Hepatic stellate cell (primary cell): Measurements from ENCODE around the gene LHFPL2.
A peak's percentile ranks its signal among the peaks of the same experiment; 100 is the strongest.
"Not testable (repeated sequence)": the region's sequence is repeated elsewhere in the genome, so short reads cannot be mapped to it uniquely, and the experiment has no call there.

Source experiments
- DNase-seq: peaks from one replicate; pipeline ENCODE4 v3.0.0; 2011; ENCODE audit warnings: low spot score

The LHFPL2 gene

DNA sequence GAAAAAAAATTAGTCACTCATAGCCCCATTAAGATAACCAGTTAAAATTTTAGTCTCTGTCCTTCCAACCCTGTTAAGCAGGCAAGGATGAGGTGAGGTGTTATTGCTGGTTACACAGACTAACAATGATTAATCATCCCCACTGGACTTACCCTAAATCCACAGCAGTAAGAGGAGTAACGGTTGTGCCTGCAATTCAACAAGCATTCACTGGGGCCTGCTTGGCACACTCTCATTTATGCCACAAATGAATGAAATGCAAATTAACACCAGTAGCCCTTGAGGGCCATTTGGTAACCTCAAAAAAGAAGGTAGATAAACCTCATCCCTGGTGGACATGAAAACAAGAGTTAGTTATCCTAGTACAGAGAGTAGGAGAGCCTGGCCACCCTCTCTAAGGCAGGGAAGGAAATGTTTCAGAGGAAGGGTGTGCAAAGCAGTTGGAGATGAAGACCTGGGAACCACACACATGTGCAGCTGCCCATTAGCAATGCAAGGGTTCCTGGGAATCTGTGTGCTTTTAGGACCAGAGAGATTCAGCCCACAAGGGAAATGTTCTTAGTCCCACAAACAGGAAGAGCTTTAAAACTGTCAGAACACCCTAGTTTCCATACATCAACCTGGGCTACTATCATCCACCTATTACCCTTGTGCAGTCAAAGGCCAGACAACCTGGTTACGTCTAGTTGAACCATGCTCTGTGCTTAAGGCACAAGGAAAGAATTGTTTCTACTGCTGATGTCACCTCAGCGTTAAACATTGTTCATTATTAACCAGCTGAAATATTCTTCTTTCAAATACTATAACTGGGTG lies 7.7 kb downstream of the LHFPL2 start:
- no peak for DNase-seq

GRCh38 chr5:78639791-78640190 lies 8.8 kb downstream of the LHFPL2 start:
- DNase-seq: no peak

GRCh38 chr5:78638973-78639669 lies 9.5 kb downstream of the LHFPL2 start:
- DNase-seq: no peak

- no peak for DNase-seq
Observed at GRCh38 chr5:78638423-78638822, 10.1 kb downstream of the LHFPL2 start.

- DNase-seq: no peak
Observed at GRCh38 chr5:78637468-78637867, 11.1 kb downstream of the LHFPL2 start.

- DNase-seq: no peak
Observed at GRCh38 chr5:78636682-78637081, 11.9 kb downstream of the LHFPL2 start.

GRCh38 chr5:78634634-78635033 lies 13.9 kb downstream of the LHFPL2 start:
- no peak for DNase-seq

GRCh38 chr5:78634229-78634628 lies 14.3 kb downstream of the LHFPL2 start:
- no peak for DNase-seq

DNA sequence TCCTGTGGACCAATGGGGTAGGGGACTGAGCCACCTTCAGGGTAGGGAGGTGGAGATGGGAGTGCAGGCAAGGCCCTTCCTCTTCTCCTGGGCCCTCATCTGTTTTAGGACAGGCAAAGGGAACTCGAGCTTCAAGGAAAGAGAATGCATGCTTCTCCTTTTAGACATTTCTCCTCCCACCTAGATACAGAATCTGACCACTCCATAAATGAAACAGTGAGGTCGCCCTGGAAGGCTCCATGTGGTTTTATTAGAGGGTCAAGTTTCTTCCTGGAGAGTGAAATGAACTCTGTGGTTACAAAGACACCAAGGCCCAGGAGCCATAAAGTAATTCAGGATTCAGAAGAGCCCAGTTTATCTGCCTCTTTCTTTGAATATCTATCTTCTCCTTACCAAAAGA lies 14.9 kb downstream of the LHFPL2 start:
- no peak for DNase-seq

GRCh38 chr5:78632467-78632866 lies 16.1 kb downstream of the LHFPL2 start:
- no peak for DNase-seq

DNA sequence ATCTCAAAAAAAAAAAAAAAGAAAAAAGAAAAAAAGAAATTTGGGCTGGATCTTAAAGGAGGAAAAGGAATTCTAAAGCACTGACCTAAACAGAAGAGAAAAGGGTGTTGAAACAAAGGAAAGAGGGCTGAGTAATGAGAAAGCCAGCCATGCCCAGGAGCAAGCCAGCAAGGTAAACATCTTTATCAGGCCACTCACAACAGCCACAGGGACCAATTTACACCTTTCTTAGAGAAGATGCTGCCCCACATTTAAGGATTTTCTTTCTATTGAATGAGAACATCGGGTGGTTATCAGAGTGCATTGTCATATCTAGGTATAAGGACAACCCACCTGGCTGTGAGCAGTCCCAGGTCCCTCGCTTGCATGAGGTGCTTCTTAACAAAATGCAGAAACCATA lies 16.6 kb downstream of the LHFPL2 start:
- DNase-seq: no peak

DNA sequence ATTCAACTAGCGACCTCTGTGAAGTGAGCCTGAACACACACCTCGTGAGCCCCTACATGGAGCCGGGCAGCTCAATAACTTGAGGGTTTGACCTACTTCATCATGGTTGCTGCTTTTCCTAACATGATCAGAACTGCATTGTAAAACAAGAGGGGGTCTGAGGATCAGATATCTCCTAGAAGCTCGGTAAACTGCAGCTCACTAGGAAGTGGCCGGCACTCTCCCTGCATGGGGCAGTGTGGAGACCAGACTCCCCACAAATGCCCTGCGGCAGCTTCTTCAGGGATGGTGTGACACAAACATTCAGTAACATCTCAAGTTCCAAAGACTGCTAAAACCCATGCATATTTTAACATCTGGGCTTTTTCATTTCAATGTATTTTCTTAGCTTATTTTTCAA lies 18.5 kb downstream of the LHFPL2 start:
- DNase-seq: no peak

DNA sequence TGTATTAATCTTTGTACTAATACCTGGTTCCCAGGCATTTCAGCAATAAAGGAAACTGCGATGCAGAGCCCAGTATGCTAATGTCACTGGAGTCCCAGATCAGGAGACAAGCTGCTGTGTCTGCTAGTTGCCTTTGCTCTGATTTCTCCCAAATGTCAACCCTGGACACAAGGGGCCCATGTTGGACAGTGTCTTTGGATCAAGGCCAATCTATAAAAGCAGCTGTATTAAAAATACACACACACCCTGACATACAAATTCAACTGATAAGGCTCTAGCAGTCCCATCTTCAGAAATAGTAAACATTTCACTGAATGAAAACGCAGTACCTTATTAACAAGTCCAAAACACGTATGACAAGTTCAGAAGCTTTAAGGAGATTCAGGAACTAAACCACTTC lies 18.9 kb downstream of the LHFPL2 start:
- DNase-seq: no peak

DNA sequence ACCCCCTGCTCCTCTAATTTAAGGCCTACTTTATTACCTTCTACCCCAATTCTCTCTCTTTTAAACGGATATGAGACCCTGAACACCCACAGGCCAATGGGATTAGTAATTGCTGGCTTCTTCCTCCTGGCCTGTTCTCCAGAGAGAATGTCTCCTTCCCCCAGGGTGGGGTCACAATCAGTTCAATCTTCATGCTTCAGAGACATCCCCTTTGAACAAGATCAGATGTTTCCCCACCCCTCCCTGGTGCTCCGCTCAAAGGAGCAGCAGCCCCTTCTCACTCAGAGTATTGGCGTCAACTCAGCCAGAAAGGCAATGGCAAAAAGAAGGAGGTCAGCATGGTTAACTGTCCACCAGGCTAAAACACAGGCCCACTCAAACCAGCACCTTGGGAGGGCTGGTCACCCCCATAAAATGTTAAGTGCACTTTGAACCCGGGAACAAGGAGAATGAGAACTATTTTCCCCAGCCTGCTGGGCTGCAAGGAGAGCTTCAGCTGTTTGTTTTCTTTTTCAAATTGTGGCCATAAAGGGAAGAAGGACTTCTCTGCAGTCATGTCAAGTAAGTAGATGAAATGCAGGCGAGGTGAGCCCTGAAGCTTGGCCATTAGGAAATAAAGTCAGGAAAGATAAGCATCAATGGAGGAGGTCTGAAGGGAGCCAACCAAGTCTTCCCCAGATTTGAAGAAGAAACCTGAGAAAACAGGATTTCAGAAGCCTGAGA lies 20.1 kb downstream of the LHFPL2 start:
- DNase-seq: no peak

DNA sequence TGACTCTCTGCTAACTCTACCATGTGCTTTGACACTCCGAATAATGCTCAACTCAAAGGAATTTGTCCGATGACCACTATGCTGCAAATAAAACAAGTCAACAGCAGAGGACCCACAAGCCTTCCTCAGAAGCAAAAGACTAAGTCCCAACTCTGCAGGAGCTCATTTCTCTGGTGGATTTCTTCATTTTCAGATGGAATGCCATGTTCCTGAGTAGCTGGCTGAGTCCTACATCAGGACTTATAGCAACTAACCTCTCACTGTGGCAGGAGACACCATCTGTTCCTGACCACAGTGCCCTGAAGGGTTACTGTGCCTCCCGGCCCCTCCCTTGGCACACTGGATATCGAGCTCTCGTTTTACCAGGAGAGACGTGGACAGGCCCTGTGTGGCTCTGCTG lies 20.8 kb downstream of the LHFPL2 start:
- DNase-seq: peak; percentile 49

- peak; percentile 50 for DNase-seq
Observed at GRCh38 chr5:78627175-78627574, 21.4 kb downstream of the LHFPL2 start.

DNA sequence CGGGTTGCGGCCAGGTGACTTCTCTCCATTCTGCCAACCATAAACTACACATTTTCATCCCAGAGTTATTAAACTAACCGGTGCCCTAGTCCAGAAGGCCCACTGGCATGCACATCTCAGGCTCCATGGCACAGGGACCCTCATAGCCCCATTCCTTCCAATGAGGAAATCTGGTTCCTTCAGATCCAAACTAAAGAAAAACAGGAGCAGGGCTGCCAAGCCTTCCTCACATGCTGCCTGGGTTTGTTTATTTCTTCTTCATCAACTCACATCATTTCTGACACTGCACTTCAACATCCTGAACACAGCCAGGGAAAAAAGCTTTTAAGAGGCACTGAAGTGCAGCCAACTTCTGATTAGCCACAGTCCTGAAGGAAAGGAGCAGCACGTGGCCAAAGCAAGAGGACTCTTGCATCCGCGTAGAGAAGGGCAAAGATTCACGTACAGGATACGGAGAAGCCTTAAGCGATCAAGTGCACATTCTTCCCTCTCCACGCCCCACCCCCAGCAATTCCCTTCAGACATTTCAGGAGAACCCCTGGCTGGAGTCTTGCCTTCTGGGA lies 22.5 kb downstream of the LHFPL2 start:
- DNase-seq: no peak

DNA sequence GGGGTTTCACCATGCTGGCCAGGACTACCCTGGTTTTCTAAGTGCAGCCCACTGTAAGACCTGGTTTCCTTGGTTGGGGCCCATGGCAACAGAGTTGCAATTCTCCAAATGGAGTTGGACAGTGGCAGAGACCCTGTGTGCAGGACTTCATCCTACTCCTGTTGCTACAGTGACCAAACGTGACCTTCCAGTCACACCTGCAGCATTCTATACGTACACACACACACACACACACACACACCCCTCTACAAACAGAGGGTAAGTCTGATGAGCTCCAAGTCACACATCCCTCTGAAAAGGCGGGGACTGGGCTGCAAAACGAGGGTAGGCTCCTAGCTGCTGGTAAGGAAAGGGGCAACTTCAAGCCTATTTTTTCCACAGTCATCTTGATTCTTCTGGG lies 23.6 kb downstream of the LHFPL2 start:
- DNase-seq: no peak

DNA sequence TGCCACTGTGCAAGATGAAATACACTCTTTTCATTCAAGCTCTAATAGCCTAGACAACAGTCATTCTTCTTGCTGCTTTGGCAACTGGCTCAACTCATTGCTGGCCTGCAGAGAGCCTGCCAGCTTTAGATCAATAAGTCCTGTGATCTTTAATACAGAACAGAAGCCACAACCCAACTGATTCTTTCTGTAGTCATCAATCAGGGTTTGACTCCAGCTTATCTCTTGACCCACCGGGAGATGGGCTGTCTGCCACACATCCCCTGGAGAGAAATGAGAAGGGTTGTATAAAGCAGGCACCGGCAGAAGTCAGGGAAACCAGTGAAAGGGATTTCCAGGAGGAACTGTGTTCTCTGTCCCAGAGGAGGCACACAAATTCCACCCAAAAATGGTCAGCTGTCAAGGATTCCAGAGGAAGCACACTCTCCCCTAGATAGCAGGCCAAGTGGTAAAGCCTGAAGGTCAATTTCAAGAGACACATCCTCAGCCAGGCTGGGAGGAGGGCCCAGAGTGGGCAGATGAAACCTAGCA lies 24.5 kb downstream of the LHFPL2 start:
- no peak for DNase-seq

GRCh38 chr5:78622302-78622971 lies 26.1 kb downstream of the LHFPL2 start:
- no peak for DNase-seq

DNA sequence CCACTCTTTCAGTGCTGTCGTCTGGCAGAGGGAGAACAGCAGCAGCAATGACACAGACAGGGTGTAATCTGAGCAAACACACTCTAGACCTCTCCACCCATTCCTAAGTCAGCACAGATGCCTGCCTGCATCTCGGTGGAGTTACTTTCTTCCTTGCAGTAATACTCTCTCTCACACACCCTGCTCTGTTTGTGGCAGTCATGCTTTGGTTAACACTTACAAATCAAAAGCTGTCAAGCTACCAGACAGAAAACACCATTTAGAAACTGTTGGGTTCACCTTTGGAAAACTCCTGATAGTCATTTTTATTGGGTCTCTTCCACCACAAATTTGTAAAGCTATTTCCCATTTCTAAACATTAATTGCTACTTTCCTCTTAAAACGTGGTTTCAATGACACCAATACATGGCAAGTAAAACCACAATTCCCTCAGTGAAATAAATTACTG lies 27.3 kb downstream of the LHFPL2 start:
- DNase-seq: no peak

DNA sequence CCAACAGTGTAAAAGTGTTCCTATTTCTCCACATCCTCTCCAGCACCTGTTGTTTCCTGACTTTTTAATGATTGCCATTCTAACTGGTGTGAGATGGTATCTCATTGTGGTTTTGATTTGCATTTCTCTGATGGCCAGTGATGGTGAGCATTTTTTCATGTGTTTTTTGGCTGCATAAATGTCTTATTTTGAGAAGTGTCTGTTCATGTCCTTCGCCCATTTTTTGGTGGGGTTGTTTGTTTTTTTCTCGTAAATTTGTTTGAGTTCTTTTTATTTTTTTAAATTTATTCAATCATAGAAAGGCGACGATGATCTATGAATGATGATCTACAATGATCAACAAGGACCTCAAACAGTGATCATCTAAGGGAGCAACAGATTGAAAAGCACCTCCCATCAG lies 28.5 kb downstream of the LHFPL2 start:
- not testable (repeated sequence) for DNase-seq
